MCF 10A (cell line): ENCODE results near the gene NME2. TPM values are rescaled to one million over a fixed set of nuclear protein-coding genes. Genes with fewer than 3 reads are reported as not detected.
A peak's percentile ranks its signal among the peaks of the same experiment; 100 is the strongest.

Experiments
- Bru-seq: library from RNA; stranded (reverse); fragments of 400-500 nt; gene quantifications from one replicate; lab custom pipeline; 2021; lab: Mats Ljungman, UMichigan
- BruChase-seq, 2 experiments: library from RNA; stranded (reverse); fragments of 400-500 nt; gene quantifications; one replicate each; lab custom pipeline; 2021; lab: Mats Ljungman, UMichigan
- BruUV-seq: library from RNA; stranded (reverse); fragments of 400-500 nt; replicated peaks from 2 replicates; lab custom pipeline; 2021; lab: Mats Ljungman, UMichigan
- CTCF ChIA-PET: fragments of 300-600 bp; sonication (Branson Sonifier 250); formaldehyde crosslinking; extraction: SDS; loops from one replicate; lab custom pipeline; 2021; ENCODE audit warnings: antibody characterized with exemption, inconsistent platforms; lab: Yijun Ruan, JAX
- POLR2A ChIA-PET: fragments of 300-600, 350-650 bp; sonication (Branson Sonifier 250); formaldehyde crosslinking; extraction: SDS; loops from one replicate; lab custom pipeline; 2020; ENCODE audit warnings: antibody characterized with exemption, inconsistent platforms; lab: Yijun Ruan, JAX
- DNase-seq: peaks from one replicate; pipeline ENCODE4 v3.0.0-alpha.2; 2018; ENCODE audit not compliant: unreplicated experiment
- H3K27ac Mint-ChIP-seq: one replicate; pipeline ENCODE4 v1.8.0; 2022; ENCODE audit warnings: mild to moderate bottlenecking, low read depth, mixed read lengths; ENCODE audit not compliant: unreplicated experiment
- H3K27me3 Mint-ChIP-seq: one replicate; pipeline ENCODE4 v1.8.0; 2022; ENCODE audit warnings: mixed read lengths; ENCODE audit not compliant: insufficient read depth, unreplicated experiment
- H3K36me3 Mint-ChIP-seq: one replicate; pipeline ENCODE4 v1.8.0; 2022; ENCODE audit warnings: mild to moderate bottlenecking, moderate library complexity, mixed read lengths; ENCODE audit not compliant: insufficient read depth, unreplicated experiment
- H3K4me1 Mint-ChIP-seq: one replicate; pipeline ENCODE4 v1.8.0; 2022; ENCODE audit warnings: mixed read lengths; ENCODE audit not compliant: insufficient read depth, unreplicated experiment
- H3K4me3 Mint-ChIP-seq: one replicate; pipeline ENCODE4 v1.8.0; 2022; ENCODE audit warnings: mild to moderate bottlenecking, moderate library complexity, mixed read lengths; ENCODE audit not compliant: unreplicated experiment
- H3K9me3 Mint-ChIP-seq: one replicate; pipeline ENCODE4 v1.8.0; 2022; ENCODE audit warnings: mixed read lengths; ENCODE audit not compliant: unreplicated experiment
- intact Hi-C: fragments of 100-400 bp; cut with micrococcal nuclease; formaldehyde crosslinking; loops from 2 replicates; pipeline ENCODE4 v1.14.1; 2022
- long read RNA-seq: library from polyadenylated mRNA; stranded (forward); transcript quantifications from one replicate; pipeline ENCODE4 v2.0.0, GENCODE V29; 2022
- total RNA-seq: library from RNA; stranded (reverse); gene quantifications from 2 replicates; pipeline ENCODE4 v1.2.3, GENCODE V29; 2022
- TF ChIP-seq, protein P1 (sequence below): fragments of 200-600 bp; IDR thresholded peaks from one replicate; pipeline ENCODE4 v1.8.0; 2022; ENCODE audit warnings: antibody characterized with exemption, mild to moderate bottlenecking; ENCODE audit not compliant: unreplicated experiment

NME2 gene
- total RNA-seq (1,004 and 1,033 TPM in 2 replicates), Bru-seq, nascent RNA (percentile 88 among the genes with signal in this experiment), BruChase-seq, experiment 1, labeled RNA remaining after a 6-hour chase (percentile 92 among the genes with signal in this experiment), BruChase-seq, experiment 2, labeled RNA remaining after a 2-hour chase (percentile 83 among the genes with signal in this experiment)
- long read RNA-seq, transcript NME2-201 (4 exons, 568 nt): minor isoform, 16 of 854 reads
- long read RNA-seq, transcript NME2-205 (5 exons, 826 nt): major isoform, 753 of 854 reads
- long read RNA-seq, transcript NME2-209 (2 exons, 789 nt): minor isoform, 7 of 854 reads
- long read RNA-seq, transcript NME2-202 (4 exons, 866 nt): minor isoform, 66 of 854 reads
- long read RNA-seq, partial matches to known transcripts: 0 of 854 reads
- long read RNA-seq, other reads (novel, unspliced or antisense): 3 of 854 reads

DNA sequence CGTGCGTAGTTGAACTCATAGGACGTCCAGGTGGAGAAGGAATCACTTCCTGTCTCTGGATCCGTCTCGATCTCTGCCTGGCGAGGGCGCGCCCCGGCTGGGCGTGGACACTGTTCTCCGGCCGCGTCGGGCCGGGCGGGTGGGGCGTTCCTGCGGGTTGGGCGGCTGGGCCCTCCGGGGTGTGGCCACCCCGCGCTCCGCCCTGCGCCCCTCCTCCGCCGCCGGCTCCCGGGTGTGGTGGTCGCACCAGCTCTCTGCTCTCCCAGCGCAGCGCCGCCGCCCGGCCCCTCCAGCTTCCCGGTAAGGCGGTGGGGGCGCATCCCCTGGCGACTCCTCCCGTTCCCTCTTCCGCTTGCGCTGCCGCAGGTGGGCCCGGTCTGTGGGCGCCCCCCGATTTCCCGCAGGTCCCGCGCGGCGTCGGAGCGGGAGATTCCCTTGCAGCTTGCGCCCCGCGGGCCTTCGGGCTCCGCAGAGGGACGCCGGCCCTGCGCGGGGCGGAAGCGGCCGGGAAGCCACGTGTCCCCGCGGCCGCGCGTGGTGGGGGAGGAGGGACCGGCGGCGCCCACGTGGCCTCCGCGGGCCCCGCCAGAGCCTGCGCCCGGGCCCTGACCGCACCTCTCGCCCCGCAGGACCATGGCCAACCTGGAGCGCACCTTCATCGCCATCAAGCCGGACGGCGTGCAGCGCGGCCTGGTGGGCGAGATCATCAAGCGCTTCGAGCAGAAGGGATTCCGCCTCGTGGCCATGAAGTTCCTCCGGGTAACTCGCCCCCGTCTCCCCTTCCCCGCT, at the start of gene NME2:
NME2 (plus strand) TSS at position 214 of the 789 bp plus-strand sequence; CDS start at position 634, 420 bp downstream.
- no TSS peak for BruUV-seq
- Mint-ChIP-seq H3K36me3 (peaks cover 78% of the 10 kb centered on the region), H3K4me1 (peaks cover 30% of the 10 kb centered on the region), H3K9me3 (no peaks in the 10 kb centered on the region), H3K27me3 (no peaks in the 10 kb centered on the region), H3K27ac (peak within 1 kb of the TSS; percentile 100), H3K4me3 (peak within 1 kb of the TSS; percentile 99)
- ChIA-PET POLR2A (interaction anchor here (0.5 to 2.6 kb wide), 14 partner anchors 10 to 1888 kb away, joined by 3 to 58 read pairs (median 5); partner anchors contain the start of genes MBTD1, NME1, SPAG9 and TOB1), CTCF (interaction anchor here (0.7 kb wide), 2 partner anchors 617 to 1496 kb away, joined by 4 to 5 read pairs; no protein-coding TSS in a partner anchor)
- TF ChIP-seq, protein P1, sequence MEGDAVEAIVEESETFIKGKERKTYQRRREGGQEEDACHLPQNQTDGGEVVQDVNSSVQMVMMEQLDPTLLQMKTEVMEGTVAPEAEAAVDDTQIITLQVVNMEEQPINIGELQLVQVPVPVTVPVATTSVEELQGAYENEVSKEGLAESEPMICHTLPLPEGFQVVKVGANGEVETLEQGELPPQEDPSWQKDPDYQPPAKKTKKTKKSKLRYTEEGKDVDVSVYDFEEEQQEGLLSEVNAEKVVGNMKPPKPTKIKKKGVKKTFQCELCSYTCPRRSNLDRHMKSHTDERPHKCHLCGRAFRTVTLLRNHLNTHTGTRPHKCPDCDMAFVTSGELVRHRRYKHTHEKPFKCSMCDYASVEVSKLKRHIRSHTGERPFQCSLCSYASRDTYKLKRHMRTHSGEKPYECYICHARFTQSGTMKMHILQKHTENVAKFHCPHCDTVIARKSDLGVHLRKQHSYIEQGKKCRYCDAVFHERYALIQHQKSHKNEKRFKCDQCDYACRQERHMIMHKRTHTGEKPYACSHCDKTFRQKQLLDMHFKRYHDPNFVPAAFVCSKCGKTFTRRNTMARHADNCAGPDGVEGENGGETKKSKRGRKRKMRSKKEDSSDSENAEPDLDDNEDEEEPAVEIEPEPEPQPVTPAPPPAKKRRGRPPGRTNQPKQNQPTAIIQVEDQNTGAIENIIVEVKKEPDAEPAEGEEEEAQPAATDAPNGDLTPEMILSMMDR: no peak
- peak; percentile 91 for DNase-seq
- intact Hi-C loops: loop anchor here (2.0 kb wide), 1 partner anchor 94 kb away; the partner anchor contains the start of genes MBTD1 and UTP18

DNA sequence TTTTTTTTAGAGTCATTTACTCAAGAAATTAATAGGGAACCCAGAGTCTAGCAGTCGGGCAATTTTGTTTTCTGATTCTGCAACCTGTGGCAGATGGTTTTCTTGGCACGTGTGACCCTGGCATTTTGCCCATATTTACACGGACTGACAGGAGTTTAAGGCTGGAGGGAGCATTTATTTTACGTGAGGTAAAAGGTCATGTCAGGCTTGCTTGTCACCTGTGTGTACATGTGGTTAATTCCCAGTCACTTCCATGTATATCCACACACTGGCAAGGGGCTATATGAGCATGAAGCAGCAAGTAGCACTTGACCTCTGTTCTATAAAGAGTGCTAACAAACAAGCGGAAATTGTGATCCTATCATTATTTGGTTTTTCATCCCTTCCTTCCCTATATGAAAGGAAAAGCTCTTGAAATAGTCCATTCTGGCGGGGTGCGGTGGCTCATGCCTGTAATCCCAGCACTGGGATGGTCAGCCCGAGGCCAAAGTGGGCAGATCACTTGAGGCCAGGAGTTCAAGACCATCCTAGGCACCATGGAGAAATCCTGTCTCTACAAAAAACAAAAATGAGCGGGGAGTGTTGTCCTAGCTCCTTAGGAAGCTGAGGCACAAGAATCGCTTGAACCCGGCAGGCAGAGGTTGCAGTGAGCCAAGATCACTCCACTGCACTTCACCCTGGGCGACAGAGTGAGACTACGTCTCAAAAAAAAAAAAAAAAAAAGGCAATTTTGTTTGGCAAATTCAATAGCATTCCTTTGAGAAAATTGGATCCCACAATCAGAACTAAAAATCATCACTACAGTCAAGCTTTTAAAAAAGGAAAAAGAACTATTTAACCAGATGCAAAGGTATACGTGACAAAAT, 47.6 kb upstream of the NME2 start:
- ChIA-PET CTCF (interaction anchor here (0.6 to 2.4 kb wide), 5 partner anchors 11 to 118 kb away, joined by 3 to 16 read pairs (median 5); partner anchors contain the start of gene NME1), POLR2A (interaction anchor here (0.6 to 6.6 kb wide), 11 partner anchors 9 to 398 kb away, joined by 3 to 145 read pairs (median 4); partner anchors contain the start of genes NME1 and NME2)
- H3K27me3 Mint-ChIP-seq: no peaks in the 10 kb centered on the region
- peak overlapping the region; percentile 100 for H3K27ac Mint-ChIP-seq
- BruUV-seq: no TSS peak
- DNase-seq: peak; percentile 40
- TF ChIP-seq, protein P1: no peak
- peaks cover 11% of the 10 kb centered on the region for H3K36me3 Mint-ChIP-seq
- no peaks in the 10 kb centered on the region for H3K9me3 Mint-ChIP-seq
- intact Hi-C loops: loop anchor here (1.0 kb wide), 1 partner anchor 35 kb away; the partner anchor contains the start of gene NME1
- peaks cover 24% of the 10 kb centered on the region for H3K4me1 Mint-ChIP-seq
- peak overlapping the region; percentile 96 for H3K4me3 Mint-ChIP-seq

DNA sequence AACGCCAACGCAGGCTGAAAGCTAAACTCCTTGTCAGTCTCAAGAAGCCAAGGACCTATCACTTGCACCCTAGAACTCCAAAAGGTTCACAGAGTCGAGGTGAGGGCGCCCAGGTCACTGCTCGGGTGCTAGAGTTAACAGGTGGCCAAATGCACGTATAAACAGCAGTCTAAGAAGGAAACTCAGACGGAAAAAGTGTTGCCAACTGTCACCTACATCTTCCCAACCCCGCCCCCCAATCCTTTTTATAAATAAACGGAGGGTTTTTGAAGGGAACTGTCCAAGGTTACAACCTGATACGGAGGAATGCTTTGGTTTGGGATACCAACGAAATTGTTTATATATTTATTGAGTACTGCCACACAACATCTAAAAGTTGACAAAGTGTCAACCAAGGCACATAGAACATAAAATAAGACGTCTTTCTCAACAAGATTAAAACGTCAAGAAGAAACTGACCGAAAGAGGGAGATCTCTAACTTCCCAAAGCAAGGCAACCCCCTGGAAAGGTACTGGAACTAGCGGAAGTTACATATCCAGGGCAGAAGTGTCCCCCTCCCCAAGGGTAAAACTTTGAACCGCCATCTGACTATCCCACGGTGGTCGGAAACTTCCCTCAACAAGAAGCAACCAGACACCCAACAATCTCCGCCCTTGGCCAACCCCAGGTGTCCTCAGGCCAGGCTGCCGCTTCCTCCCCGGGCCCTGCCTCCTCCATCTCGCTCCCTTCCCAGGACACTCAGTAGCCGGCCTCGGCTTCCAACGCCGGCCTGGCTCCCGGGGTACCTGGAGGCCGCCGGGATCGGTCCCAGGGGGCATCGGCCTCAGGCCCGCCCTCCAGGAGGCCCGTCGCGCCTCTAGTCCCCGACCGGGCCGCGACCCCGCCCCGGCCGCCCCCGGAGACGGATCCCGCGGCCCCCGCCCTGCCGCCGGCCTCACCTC, 46.5 kb upstream of the NME2 start:
- H3K9me3 Mint-ChIP-seq: no peaks in the 10 kb centered on the region
- peak overlapping the region; percentile 100 for H3K27ac Mint-ChIP-seq
- TSS peak; percentile 17 for BruUV-seq
- peaks cover 11% of the 10 kb centered on the region for H3K36me3 Mint-ChIP-seq
- peak overlapping the region; percentile 96 for H3K4me3 Mint-ChIP-seq
- TF ChIP-seq, protein P1: peak; percentile 31
- ChIA-PET POLR2A (interaction anchor here (0.6 to 6.6 kb wide), 25 partner anchors 10 to 747 kb away, joined by 3 to 145 read pairs (median 4); partner anchors contain the start of genes ANKRD40, EME1, MRPL27 and NME1), CTCF (interaction anchor here (0.5 to 2.7 kb wide), 10 partner anchors 28 to 943 kb away, joined by 3 to 19 read pairs (median 4); partner anchors contain the start of gene NME1)
- DNase-seq: peak; percentile 52
- intact Hi-C loops: loop anchor here (1.0 kb wide), 2 partner anchors 34 to 118 kb away; partner anchors contain the start of gene NME1
- H3K27me3 Mint-ChIP-seq: no peaks in the 10 kb centered on the region
- H3K4me1 Mint-ChIP-seq: peaks cover 24% of the 10 kb centered on the region
